Cortex of kidney (tissue), 1 donor: Measurements from ENCODE around the gene CD28.

Experiments used
- DNase-seq: peaks from one replicate; lab custom pipeline; 2025; lab: John Stamatoyannopoulos, UW

The CD28 gene

DNA sequence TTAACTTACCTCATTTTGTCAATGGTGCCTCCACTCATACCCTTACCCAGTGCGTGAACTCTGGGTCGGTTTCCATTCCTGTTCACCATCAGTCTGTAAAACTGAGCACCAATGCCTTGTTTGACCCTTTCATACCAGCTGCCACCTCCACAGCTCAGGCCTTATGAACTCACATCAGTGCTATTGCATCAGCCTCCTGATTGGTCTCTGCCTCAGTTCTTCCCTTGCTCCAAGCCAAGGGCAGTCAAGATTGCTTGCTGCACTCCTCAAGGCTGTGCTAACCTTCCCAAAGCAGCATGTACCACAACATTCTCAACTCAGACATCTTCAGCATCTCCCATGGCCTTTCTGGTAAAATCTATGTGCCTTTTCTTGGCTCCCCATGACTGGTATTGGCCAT lies 9.3 kb downstream of the CD28 start:
- DNase-seq: no peak

DNA sequence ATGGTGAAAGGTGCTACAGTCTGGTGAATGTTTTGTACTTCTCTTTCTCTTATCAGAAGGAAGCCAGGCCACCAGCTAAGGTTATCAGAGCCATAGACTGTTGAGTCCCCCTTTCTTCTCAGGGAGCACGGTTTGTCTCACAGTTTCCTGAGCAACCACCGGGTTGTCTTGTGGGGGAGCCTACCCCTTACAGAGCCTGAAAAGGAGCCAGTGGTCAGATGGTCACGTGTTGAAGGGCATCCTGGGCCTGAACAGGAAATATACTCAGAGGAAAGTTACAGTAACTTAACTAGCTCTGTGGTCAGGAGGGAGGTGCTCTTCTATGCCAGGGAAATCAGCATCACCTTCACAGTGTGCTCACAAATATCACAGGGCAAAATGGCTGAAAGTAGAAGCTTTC lies 11.6 kb downstream of the CD28 start:
- no peak for DNase-seq

DNA sequence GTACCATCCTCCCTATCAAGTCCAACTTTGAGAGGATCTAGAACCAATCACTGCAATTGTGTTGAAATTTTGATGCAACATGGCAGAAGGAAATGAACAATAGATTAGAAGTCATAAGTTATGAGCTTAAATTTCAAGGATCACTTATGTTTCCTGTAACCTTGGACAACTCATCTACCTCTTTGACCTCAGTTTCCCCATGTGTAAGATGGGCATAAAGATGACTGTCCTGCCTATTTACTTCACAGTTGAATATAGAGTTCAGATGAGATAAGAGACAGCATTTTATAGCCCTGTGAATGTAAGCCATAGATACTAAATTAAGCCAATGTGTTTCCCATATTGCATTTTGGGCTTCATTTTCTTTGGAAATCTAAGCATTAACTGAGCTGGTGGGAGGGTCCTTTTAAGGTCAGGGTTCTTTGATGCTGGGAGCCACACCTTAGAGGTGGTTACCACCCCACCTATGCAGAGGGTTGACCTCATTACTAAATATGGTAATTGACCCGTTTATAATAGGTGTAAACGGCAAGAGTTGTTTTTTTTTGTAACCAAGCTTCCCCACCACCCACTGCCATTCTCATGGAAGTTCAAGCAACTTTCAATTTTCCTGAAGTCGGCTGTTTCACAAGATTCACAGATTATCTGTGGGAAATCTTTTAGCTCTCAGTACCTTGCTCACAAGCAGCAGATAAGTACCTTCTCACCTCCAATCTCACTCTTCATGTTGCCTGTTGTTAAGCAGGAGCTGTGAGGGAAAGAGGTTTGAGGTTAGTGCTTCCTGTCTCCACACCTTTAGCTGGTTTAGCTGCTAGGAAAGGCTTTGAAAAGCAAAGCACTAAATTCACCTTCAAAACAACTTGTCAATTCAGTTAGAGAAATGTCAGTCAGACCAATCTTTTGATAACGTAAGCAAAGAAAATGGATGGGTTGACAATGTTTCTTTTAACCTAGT lies 13.3 kb downstream of the CD28 start:
- DNase-seq: no peak

DNA sequence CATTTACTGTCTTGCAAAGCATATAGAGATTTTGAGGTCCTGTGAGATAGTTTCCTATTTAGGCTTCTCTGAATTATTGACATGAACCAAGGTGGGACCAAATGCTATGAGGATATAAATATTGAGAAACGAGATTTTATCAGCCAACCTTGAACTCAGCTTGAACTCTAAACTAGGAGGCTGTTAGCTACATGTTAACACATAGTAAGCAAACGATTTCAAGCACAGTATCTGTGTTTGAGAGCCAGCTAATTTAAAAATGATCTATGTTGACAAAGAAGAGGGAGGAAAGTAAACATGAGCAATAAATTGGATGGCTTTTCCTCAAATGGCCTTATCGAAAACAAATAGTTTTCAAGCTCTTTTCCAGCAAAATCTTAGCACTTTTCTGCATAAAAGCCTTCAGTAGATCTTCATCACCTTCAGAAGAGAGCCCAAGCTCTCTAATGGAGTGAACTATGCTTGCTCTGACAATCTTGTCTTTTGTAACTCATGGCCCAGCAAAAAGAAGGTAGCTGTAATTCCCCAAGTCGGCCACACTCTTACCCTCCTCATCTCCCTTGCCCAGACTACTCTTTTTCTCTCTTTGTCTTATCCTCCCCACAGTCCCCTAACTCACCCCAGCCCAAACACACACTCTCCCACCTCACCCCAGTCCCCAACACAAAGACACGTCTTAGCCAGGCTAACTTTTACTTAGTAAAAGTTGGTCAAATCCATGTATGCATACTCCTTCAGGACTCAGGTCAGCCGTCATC lies 14.7 kb downstream of the CD28 start:
- DNase-seq: no peak

GRCh38 chr2:203721781-203722300 lies 15.4 kb downstream of the CD28 start:
- DNase-seq: no peak

GRCh38 chr2:203722411-203722810 lies 16.0 kb downstream of the CD28 start:
- no peak for DNase-seq

DNA sequence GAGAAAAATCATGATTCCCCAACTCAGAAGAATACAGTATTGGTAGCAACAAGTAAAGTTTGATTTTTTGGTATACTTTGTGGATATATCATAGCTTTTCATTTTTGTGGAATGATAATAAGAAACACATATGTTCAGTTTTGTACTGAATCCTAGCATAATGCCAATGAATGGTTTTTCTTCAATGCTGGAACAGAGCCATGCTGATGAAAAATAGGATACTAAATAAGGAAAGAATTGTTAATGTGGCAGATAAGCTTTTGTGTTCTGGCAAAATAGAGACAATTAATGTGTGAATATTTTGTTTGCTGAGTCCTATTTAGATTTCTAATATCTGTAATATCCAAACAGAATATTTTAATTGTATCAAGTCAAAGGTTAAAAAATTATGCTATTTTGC lies 21.9 kb downstream of the CD28 start:
- DNase-seq: no peak

DNA sequence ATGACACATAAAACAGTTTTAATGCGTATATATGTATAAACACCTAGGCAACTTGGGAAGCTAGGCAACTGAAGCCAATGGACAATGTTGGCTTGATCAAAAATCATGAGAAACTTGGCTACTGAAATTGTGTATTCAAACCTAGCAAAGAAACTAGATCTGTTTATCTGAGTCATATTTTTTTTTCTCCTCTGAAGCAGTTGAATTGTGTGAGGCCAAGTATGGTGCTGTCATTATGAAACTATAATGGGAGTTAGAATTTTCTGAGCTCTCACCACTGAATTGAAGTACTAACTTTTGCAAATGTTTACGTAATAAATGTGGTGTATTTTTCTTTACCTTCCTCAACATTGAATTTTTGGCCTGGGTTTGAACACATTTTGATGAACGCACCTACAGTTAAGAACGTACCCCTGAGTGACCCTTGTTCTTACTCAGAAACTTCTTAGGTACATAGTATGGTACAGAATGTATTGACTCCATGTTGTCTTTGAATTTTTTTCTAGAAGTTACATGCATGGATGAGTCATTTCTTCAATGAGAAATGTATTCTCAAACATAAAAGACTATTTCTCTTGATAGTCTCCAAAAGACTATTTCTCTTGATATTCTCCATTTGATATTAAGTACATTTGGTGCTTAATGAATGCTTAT lies 23.8 kb downstream of the CD28 start:
- no peak for DNase-seq

DNA sequence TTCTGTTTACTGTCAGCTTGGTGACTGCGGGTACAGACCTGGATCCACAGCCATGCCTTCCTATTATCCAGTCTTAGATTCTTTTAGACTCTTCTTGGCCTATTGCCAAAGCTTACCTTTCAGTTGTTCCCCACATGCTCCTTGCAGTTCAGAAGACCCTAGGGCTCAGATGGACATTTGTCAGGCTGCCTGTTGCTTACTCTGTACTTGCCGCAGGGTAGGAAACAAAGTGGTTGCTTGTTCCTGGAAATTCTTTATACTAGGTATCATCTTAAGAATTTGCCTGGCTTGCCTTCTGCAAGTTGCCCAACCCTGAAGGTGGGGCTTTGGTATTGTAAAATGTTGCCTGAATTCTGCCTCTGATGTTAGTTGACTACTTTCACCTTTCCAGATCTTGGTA lies 24.4 kb downstream of the CD28 start:
- DNase-seq: no peak

GRCh38 chr2:203732092-203732952 lies 25.9 kb downstream of the CD28 start:
- no peak for DNase-seq

GRCh38 chr2:203732953-203733510 lies 26.6 kb downstream of the CD28 start:
- DNase-seq: no peak

- no peak for DNase-seq
Observed at GRCh38 chr2:203733684-203734083, 27.2 kb downstream of the CD28 start.

DNA sequence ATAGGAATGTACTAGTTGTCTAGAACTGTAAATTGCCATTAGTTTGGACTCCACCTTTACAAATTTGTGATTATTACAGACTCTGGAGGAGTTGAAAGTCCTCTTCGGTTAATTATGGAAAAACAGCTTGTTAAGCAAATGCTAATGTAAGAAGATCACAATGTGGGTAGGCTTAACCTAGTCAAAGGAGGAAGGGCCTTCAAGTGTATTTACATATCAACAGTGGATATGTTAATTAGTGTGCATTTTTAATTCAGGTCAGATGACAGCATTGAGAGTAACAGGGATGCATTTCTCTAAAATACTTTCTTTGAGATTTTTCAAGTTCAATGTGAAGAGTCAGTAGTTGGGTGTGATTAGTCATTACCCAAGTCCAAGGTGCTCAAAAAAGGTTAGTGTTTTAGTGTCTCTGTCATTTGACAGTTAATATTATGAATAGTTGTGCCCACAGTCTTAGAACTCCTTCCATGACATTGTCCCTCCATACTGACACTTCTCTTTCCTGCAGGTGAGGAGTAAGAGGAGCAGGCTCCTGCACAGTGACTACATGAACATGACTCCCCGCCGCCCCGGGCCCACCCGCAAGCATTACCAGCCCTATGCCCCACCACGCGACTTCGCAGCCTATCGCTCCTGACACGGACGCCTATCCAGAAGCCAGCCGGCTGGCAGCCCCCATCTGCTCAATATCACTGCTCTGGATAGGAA lies 28.0 kb downstream of the CD28 start:
- no peak for DNase-seq

- no peak for DNase-seq
Observed at GRCh38 chr2:203737360-203737759, 30.9 kb downstream of the CD28 start.

- DNase-seq: no peak
Observed at GRCh38 chr2:203739351-203739750, 32.9 kb downstream of the CD28 start.

- no peak for DNase-seq
Observed at GRCh38 chr2:203740871-203741281, 34.4 kb downstream of the CD28 start.

- no peak for DNase-seq
Observed at GRCh38 chr2:203741566-203741965, 35.1 kb downstream of the CD28 start.

DNA sequence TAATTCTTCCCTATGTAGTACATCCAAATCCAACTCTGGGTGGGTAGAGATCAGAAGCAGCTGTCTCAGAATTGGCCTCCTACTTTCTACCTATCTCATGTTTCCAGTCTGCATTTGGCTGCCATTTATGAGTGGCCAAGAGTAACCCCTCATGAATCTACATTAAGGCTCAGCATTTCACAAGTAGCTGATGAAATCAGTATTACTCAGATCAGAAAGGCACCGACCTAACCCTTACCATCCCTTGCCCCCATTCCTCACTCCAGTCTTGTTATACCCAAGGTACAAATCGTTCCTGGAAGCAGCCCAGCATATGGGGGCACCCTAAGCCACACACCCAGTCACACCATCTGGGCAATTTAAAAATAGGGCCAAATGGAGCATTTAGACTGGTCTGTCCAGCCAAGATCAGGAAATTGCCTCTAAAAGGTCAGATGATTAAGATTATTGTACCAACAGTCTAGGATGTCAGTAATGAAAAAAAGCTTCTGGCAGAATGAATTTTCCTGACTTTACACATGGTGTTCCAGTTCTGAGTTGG lies 37.1 kb downstream of the CD28 start:
- DNase-seq: no peak

DNA sequence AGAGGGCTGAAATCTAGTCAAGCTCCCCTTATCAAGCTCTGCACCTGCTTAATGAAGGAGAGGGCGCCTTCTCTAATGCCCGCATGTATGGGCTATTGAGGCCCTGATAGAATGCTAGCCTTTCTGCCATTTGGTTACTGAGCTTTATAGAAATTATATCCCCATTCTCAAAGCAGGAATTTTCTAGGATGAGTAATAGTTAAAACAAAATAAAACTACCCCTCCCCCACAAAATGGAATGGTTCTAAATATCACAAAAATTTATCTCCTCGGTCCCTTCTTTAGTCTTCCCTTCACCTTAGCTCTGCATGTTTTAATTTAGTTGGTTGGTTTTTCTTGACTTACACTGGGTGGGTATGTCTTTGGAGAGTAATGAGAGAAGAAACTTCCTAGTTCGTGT lies 37.7 kb downstream of the CD28 start:
- DNase-seq: no peak

- no peak for DNase-seq
Observed at GRCh38 chr2:203745267-203745666, 38.8 kb downstream of the CD28 start.
